ENCODE measurements around the gene VTA1. TPM values are rescaled to one million over a fixed set of nuclear protein-coding genes. Genes with fewer than 3 reads are reported as not detected.

VTA1 gene
- total RNA-seq, 1 experiment from 2014 or later = 72.1 TPM

DNA sequence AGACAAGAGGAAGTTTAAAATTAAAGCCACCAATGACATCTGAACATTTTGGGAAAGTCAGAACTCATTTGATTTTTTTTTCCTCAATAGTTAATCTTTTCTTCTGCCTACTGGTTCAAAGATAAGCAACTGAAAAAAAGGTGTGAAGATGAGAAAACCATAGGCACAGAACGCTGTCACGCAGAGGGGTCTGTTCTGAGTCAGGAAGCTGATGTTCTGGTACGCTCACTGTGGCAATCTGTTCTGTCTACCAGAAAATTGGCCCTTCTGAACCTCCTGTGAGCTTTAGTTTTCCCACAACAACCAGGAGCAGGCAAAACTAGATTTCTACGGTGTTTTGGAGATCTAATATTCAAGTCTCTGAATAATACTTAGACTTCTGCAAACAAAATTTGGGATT, 78.1 kb downstream of the VTA1 start:
- ChIA-PET POLR2A (no interaction called here), CTCF (no interaction called here)
- H3K9me3 ChIP-seq (ENCODE audit: control insufficient read depth, insufficient read depth, low read depth, low read length) = no peaks in the 10 kb centered on the region
- in situ Hi-C loops (cut with HindIII; ENCODE audit: low pct_unique_long_range_greater_than_20kb, low sequenced_read_pairs) = no loop called here
- TF ChIP-seq SIN3A (IDR thresholded peaks at IDR 0.05; ENCODE audit: borderline replicate concordance, insufficient read depth, low read depth, low read length) = no peak
- TF ChIP-seq, protein P1, sequence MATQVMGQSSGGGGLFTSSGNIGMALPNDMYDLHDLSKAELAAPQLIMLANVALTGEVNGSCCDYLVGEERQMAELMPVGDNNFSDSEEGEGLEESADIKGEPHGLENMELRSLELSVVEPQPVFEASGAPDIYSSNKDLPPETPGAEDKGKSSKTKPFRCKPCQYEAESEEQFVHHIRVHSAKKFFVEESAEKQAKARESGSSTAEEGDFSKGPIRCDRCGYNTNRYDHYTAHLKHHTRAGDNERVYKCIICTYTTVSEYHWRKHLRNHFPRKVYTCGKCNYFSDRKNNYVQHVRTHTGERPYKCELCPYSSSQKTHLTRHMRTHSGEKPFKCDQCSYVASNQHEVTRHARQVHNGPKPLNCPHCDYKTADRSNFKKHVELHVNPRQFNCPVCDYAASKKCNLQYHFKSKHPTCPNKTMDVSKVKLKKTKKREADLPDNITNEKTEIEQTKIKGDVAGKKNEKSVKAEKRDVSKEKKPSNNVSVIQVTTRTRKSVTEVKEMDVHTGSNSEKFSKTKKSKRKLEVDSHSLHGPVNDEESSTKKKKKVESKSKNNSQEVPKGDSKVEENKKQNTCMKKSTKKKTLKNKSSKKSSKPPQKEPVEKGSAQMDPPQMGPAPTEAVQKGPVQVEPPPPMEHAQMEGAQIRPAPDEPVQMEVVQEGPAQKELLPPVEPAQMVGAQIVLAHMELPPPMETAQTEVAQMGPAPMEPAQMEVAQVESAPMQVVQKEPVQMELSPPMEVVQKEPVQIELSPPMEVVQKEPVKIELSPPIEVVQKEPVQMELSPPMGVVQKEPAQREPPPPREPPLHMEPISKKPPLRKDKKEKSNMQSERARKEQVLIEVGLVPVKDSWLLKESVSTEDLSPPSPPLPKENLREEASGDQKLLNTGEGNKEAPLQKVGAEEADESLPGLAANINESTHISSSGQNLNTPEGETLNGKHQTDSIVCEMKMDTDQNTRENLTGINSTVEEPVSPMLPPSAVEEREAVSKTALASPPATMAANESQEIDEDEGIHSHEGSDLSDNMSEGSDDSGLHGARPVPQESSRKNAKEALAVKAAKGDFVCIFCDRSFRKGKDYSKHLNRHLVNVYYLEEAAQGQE (IDR thresholded peaks at IDR 0.05; ENCODE audit: insufficient read depth in 1 of 2, low read depth in 2 of 2, low read length in 1 of 2) = no peak
- no peak for TF ChIP-seq TCF7L2 (IDR thresholded peaks at IDR 0.05; ENCODE audit: low read depth, low read length)
- TF ChIP-seq POLR2AphosphoS5 (IDR thresholded peaks at IDR 0.05; ENCODE audit: low read depth, low read length) = no peak
- TF ChIP-seq, protein P2, sequence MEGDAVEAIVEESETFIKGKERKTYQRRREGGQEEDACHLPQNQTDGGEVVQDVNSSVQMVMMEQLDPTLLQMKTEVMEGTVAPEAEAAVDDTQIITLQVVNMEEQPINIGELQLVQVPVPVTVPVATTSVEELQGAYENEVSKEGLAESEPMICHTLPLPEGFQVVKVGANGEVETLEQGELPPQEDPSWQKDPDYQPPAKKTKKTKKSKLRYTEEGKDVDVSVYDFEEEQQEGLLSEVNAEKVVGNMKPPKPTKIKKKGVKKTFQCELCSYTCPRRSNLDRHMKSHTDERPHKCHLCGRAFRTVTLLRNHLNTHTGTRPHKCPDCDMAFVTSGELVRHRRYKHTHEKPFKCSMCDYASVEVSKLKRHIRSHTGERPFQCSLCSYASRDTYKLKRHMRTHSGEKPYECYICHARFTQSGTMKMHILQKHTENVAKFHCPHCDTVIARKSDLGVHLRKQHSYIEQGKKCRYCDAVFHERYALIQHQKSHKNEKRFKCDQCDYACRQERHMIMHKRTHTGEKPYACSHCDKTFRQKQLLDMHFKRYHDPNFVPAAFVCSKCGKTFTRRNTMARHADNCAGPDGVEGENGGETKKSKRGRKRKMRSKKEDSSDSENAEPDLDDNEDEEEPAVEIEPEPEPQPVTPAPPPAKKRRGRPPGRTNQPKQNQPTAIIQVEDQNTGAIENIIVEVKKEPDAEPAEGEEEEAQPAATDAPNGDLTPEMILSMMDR (IDR thresholded peaks at IDR 0.05) = no peak
- no TSS peak for BruUV-seq (replicated peaks)
- no peak for ATAC-seq
- intact Hi-C loops (cut with micrococcal nuclease; ENCODE audit: unreplicated experiment) = no loop called here
- H3K36me3 ChIP-seq (ENCODE audit: control insufficient read depth, insufficient read depth, low read length) = peaks cover under 1% of the 10 kb centered on the region; the same call in 1 of the 2 replicates
- no peak for DNase-seq (ENCODE audit: low read depth, low spot score)
- H3K27ac ChIP-seq (ENCODE audit: low read length) = peak overlapping the region; percentile 49; the same call in 1 of the 2 replicates
- H3K4me3 ChIP-seq (ENCODE audit: low read depth in 2 of 2, low read length in 2 of 2) = no peak overlapping the region
- no peaks in the 10 kb centered on the region for H3K27me3 ChIP-seq (ENCODE audit: control insufficient read depth, insufficient read depth, low read length)
- no peaks in the 10 kb centered on the region for H3K4me1 ChIP-seq (ENCODE audit: control insufficient read depth, insufficient read depth, low read length)

DNA sequence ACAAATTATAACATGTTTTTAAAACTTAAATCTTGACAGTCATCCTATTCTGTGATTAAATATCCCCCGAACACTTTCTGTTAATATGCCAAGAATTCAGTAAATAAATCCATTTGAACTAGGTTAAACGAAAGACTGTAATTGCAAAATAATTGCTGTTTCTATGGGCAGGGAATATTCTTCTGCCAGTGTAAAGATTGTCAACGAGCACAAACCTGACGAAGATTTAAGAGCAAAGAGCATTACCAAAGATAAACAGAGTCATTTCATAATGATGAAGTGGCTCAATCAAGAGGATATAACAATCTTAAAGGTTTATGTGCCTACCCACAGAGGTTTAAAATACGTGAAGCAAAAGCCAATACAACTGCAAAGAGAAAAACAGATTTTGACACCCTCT, 78.5 kb downstream of the VTA1 start:
- ATAC-seq (no peak), DNase-seq (ENCODE audit: low read depth, low spot score) (no peak)
- POLR2A ChIA-PET = no interaction called here
- CTCF ChIA-PET = no interaction called here
- H3K36me3 ChIP-seq (ENCODE audit: control insufficient read depth, insufficient read depth, low read length) = no peaks in the 10 kb centered on the region
- H3K27me3 ChIP-seq (ENCODE audit: control insufficient read depth, insufficient read depth, low read length) = no peaks in the 10 kb centered on the region
- TF ChIP-seq, protein P2 (IDR thresholded peaks at IDR 0.05) = no peak
- TF ChIP-seq TCF7L2 (IDR thresholded peaks at IDR 0.05; ENCODE audit: low read depth, low read length) (no peak), POLR2AphosphoS5 (IDR thresholded peaks at IDR 0.05; ENCODE audit: low read depth, low read length) (no peak), SIN3A (IDR thresholded peaks at IDR 0.05; ENCODE audit: borderline replicate concordance, insufficient read depth, low read depth, low read length) (no peak)
- TF ChIP-seq, protein P1 (IDR thresholded peaks at IDR 0.05; ENCODE audit: insufficient read depth in 1 of 2, low read depth in 2 of 2, low read length in 1 of 2) = no peak
- peak overlapping the region; percentile 49; the same call in 1 of the 2 replicates for H3K27ac ChIP-seq (ENCODE audit: low read length)
- BruUV-seq (replicated peaks) = no TSS peak
- intact Hi-C loops (cut with micrococcal nuclease; ENCODE audit: unreplicated experiment) = no loop called here
- no peaks in the 10 kb centered on the region for H3K9me3 ChIP-seq (ENCODE audit: control insufficient read depth, insufficient read depth, low read depth, low read length)
- H3K4me1 ChIP-seq (ENCODE audit: control insufficient read depth, insufficient read depth, low read length) = no peaks in the 10 kb centered on the region
- no peak overlapping the region for H3K4me3 ChIP-seq (ENCODE audit: low read depth in 2 of 2, low read length in 2 of 2)
- in situ Hi-C loops (cut with HindIII; ENCODE audit: low pct_unique_long_range_greater_than_20kb, low sequenced_read_pairs) = no loop called here
